NCI-H2081 (cell line): ENCODE data around the gene RNF207.

Experiments used
- DNase-seq, 2 experiments: peaks; one replicate each; lab custom pipeline; 2025; lab: John Stamatoyannopoulos, UW

Gene RNF207, protein sequence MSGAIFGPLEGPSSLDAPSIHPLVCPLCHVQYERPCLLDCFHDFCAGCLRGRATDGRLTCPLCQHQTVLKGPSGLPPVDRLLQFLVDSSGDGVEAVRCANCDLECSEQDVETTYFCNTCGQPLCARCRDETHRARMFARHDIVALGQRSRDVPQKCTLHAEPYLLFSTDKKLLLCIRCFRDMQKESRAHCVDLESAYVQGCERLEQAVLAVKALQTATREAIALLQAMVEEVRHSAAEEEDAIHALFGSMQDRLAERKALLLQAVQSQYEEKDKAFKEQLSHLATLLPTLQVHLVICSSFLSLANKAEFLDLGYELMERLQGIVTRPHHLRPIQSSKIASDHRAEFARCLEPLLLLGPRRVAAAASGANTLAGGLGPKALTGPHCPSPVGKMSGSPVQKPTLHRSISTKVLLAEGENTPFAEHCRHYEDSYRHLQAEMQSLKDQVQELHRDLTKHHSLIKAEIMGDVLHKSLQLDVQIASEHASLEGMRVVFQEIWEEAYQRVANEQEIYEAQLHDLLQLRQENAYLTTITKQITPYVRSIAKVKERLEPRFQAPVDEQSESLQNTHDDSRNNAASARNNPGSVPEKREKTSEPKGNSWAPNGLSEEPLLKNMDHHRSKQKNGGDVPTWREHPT

DNA sequence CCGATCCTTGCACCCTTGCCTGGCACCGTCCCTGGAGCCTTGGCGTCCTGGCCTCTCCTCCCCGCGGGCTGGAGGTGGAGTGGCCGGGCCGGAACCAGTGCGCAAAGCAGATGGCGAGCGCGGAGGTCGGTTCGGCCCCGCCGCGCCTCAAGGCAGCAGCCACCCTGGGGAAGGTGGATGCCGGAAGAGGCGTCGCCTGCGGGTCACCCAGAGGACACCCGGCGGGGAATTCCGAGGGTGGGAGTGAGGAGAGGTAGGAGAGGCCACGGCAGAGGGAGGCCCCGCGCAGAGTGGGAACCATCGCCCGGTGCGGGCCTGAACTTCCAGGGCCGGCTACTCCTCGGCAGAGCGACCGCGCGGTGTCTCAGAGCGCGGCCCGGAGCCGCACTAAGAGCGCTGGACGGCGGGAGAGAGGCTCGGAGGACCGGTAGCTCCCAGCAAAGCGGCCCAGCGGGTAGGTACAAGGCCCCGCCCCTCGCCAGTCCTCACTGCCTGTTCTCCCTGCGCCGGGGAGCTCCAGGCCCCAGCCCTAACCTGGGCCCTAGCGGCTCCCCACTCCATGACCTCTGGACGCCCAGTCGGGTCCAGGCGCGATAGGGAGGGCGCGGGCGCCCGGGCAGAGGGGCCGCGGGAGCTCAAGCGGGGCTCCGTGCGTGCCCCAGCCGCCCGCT lies at the start of gene RNF207:
Gene RNF207 (plus strand): TSS at position 271 of the 671 bp plus-strand sequence. CDS start 417 bp downstream, outside the sequence.
- no peak for DNase-seq

DNA sequence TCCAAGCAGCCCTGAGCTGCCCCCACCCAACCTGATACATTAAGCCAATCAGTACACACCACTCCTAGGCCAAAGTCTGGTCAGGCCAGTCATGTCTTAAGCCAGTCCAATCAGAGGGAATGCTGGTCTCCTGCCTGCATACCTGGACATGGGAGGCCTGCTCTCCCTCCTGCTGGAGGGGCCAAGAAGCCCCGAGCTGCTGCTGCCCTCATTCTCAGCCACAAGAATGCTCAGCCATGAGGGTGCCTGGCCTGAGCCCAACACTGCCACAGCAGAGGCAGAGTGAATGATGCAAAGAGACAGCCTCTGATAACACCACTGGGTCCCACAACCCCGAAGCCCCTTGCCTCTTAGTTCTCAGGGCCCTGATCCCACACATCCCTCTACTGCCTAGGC lies 48.8 kb upstream of the RNF207 start:
- no peak for DNase-seq

DNA sequence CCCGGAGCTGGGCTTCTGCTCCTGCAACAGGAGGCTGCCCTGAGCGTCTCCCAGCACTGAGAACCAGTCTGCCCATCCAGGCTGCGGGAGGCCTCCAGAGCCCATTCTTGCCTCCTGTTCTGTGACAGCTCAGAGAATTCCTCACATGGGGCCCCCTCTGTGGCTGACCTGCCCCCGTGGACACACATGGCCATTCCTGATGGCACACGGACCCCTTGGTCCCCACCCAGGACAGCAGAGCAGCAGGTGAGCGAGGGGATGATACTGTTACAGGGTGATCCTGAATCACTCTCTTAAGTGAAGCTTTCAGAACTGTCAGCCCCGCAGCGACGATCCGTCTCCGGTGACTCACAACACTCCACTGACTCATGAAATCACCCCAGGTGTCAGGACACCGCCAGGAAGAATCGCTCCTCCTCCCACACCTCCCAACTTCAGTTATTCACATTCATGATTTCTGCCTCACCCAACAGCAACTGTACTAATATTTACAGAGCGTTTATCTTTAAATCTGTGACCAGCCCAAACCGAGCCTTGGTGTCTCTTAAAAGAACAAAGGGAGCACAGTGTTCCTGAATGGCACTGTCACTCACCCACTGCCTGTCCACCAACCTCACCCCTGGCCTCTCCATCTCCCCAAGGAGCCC lies 48.3 kb upstream of the RNF207 start:
- peak; percentile 85 to 92 for DNase-seq

DNA sequence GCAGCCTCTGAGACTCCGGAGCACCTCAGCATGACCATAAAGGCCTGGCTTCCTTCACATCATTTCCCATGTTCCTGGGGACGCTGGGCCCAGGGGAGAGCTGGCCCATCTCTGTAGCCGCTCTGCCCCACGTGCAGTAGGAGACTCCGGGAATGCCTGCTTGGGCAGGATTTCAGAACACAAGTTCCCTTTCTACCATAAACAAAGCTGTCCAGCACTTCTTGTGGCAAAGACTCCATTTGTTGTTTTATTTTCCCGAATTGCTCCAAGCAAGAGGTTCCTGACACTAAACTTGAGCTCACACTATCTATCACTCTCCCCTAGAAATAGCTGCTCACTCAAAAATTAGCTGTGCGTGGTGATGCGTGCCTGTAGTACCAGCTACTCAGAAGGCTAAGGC lies 47.7 kb upstream of the RNF207 start:
- DNase-seq = no peak

DNA sequence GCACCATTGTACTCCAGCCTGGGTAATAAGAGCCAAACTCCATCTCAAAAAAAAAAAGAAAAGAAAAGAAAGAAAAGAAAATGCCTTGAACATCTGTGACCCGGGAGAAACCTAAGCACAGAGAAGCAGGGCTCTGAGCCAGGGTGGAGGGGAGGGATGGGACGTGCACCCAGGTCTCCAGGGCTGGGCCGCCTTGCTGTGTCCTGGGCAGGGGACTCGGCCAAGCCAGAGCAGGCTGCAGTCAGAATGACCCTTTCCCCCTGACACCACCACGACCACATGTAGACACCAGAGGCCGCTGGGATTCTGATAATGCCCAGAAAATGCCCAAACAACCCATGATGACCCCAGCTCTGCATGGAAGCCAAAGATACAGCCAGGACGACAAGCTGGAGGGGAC lies 43.6 kb upstream of the RNF207 start:
- no peak for DNase-seq

DNA sequence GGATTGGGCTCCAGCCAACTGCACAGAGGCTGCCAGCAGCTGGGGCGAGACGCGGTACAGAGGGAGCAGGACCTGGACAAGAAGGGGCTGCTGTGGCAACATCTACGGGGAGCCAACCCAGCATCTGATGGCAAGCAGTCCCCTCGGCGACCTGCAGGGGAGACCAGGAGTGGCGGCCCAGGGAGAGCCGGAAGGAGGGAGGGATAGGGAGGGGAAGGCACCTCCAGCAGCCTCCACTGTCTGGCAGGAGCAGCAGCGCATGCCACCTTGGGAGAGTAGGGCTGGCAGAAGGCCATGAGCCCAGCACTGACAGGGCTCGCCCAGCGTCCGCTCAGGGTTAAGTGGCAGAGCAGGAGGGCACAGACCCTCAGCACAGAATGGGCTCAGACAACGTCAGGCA lies 43.1 kb upstream of the RNF207 start:
- peak in 1 of 2 experiments; percentile 16 for DNase-seq

DNA sequence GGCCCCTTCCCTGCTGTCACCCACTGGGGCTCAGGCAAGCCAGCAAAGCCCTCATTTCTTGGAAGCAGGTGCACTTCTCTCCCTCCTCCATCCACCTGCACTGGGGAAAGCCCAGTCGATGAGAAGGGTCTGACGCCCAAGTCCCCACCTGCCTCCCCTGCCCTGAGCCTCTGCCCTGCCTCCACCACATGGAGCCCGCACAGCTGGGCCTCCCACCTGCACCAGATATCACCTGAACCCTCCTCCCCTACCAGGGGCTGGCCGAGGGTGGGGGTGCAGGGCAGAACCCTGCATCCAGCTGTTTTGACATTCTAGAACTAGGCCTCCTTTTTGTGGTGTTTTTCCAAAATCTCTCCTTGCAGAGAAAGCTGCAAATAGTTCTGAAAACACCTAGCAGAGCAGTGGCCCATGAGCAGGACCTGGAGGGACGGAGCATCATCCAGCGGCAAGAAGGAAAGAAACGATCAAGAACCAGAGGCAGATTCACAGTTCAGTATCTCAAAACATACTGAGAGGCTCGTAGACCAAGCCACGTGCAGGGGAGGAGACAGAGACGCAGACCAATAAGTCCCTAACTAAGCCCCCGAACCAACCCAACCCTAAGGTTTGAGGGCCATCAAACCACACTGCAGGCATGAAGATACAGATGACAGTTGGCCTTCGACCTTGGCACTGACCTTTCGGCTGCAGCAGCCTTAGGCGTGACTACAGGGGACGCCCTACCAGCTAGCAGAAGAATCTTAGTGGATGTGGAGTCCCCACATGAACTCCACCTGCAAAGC lies 42.5 kb upstream of the RNF207 start:
- no peak for DNase-seq

DNA sequence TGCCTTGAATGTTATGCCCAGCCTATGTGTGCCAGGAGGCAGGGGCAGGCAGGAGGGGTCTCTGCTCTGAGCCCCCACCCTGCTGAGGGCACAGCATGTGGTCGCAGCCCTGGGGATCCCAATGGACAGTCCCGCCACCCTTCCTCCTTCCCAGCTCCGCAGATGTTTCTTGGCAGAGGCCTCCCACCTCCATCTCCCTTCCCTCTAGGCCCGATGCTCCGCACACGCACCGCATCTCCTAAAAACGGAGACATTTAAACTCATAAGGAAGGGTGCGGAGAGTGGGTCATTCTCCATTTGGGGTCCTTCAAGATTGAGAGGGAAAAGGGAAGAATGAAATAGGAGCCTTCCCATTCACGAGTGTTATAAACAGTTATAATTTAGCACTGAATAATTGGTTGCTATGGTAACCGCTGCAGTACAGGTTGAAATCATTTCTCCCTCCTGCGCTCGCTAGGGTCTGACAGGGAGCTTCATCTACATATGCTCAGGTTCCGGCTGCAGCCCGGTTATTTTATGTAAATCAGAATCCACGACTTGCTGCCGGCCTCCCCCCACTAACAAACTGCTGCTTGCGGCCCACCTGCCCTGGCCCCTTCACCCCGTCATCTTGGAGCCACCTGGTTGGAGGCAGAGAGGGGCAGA lies 41.8 kb upstream of the RNF207 start:
- DNase-seq = no peak

DNA sequence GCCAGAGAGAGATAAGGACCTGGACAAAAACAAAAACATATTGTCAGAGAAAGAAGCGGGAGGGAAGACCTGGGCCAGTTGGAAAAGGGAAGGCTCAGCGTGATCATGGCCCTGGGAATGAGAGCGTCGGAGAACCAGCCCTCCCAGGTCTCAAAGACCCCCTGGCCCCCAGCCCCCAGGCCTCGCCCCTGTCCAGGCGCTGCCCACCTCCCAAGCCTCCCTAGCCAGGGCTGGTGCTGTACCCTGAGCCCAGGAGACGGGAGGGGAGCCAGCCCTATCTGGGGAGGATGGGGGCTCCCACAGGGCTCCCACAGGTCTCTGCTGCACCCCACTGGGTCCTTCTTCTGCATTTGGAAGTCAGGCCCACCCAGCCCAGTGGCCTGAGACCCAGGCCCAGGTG lies 40.9 kb upstream of the RNF207 start:
- DNase-seq = no peak

DNA sequence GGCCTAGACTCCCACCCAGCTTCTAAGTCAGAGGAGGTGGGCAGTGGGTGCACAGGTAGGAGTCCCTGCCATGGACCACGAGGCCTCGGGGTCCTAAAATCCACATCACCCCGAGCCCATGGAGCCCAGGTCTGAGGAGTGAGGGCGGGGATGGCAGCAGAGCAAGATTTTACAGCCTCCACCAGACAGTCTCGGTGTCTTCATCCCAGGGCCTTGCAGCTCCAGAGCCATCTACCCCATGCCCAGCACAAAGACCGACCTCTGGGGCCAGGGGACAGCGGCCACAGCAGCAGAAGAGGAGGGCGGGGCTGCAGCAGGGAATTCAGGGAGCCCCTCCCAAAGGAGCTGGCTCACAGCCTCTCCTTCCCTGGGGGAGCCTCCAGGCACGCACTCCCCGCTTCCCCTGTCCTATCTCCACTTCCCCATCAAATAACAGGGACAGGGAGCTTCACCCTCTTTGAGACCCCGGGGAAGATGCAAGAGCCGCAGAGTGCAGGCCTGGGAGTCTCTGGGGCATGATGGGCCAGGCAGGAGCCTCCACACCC lies 40.4 kb upstream of the RNF207 start:
- no peak for DNase-seq

DNA sequence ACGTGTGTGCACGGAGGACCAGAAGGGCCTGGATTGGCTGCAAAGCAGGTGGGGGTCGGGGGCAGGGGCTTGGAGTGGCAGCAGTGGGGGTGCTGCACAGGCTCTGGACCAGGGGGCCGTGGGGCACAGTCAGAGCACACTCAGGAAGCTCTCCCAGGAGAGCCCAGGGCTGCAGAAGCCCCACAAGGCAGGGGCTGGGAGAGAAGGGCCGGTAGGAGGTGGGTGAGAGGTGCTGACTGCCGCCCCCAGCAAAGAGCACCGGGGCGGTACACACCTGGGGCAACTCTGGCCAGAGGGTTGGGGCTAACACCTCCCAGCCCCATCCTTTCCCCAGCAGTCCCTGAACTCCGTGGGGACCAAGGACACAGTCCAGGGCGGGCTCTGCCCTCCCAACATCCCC lies 39.7 kb upstream of the RNF207 start:
- no peak for DNase-seq

DNA sequence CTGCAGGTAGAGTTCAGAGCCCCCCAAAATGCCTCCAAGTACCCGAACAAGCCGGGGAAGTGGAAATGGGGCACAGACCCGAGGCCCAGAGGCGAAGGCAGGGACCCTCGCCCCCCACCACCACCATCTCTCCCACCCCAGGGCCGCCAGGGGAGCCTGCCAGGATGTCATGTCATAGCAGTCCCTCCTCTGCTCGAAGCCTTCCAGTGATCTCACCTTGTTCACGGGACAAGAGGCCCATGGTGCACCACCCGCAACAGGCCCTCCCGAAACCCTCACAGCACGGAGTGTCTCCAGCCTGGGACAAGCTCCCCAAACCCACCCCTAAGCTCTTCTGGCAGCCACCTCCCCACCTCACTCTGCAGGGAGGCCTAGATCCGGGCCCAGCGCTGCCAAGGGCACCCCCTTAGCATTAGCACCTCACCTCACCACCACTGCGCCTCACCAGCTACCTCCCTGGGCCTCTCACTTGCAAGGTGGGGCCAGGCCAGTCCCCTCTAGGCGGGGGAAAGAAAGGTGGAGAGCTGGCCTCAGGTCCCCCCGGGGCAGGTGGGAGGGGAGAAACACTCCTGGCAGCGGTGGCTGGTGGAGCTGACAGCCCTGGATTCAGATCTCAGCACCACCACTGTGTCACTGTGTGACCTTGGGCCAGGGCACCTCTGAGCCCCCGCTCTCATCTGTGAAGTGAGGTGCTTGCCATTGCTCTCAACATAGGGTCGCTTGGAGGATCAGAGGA lies 39.1 kb upstream of the RNF207 start:
- no peak for DNase-seq

DNA sequence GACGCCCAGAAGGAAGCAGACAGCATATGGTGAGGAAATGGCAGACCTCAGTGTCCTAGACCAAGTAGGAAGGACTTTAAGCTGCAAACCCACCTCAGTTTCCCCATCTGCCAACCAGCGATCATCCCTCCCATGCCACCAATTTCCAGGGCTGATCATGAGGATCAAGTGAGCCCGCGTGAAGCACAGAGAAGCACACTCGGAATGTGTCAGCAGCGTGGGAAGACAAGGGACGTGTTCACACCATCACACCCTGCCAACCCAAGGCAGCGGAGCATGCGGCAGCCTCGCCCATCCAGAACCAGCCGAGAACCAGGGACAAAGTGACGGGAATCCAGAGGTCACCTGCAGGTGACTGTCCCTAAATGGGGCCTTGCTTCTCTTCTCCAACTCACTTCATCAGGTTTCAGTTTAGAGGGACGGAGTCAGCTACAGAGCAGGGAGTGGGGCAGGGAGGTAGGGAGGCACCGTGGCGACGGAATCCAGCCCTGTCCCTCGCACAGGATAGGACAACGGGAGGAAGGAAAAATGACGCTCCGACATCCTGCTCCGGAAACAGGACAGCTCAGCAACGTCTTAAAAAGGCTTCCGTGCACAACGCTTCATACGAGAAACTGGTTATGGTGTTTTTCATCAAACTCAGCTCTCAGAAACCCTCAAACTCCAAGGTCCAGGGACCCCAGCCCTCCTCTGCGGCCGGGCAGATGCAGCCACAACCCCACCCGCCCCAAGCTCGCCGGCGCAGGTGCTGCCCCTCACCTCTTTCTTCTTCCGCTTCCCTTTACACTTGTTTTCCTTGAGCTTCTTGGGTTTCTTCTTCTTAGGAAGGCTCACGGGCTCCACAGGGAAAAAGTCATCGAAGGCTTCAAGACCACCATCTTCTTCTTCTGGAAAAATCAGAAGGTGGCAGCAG lies 38.3 kb upstream of the RNF207 start:
- DNase-seq = no peak

DNA sequence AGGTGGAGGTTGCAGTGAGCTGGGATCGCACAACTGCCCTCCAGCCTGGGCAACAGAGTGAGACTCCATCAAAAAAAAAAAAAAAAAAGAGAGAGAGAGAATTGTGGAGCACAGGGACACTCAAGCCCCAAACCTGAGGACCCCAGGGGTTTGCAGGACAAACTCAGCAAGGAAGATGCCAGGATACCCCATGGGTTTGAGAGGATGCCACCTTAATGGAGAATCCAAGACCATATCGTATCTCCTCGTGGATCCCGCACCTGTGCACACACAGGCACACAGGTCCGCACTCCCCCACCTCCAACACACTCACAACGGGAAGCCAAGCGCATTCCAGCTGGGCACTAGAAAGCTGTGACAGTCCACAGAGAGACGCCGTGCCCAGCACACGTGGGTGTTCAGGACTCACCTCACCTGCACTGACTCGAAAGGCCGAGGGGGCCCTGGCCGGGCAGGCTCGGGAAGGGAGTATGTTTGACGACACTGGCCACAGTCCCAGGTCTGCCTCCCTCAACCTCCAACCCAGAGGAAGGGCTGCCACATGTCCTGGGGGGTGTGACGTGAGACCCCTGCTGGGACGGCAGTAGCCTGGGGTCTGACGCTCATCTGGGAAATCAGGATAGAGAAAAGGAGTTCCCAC lies 36.9 kb upstream of the RNF207 start:
- DNase-seq = no peak

DNA sequence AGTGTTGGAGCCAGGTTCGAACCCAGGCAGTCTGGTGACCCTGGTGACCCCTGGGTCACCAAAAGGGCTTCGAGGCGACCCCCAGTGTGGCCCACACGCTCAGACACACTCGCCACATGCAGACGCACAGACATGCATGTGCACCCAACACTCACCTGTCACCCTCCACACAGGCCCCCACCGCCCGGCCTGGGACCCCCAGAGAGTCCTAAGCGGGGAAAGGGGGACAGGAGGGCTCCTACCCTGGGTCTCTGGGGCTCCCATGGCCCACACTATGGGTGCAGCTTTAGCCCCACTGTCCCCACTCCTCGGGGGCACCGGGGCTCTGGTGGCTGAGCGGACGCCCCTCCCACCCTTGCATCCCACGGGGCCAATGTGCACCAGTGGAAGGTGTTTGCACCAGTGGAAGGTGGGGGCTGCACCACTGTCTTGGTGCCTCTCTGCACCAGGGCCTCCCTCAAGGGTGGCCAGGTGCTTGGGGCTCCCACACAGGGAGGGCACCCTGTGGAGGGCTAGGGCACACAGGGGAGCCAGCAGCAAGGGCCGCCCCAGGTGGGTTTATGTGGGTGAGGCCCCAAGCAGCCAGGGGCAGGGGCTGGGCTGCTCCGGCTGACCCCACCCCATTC lies 35.7 kb upstream of the RNF207 start:
- no peak for DNase-seq

DNA sequence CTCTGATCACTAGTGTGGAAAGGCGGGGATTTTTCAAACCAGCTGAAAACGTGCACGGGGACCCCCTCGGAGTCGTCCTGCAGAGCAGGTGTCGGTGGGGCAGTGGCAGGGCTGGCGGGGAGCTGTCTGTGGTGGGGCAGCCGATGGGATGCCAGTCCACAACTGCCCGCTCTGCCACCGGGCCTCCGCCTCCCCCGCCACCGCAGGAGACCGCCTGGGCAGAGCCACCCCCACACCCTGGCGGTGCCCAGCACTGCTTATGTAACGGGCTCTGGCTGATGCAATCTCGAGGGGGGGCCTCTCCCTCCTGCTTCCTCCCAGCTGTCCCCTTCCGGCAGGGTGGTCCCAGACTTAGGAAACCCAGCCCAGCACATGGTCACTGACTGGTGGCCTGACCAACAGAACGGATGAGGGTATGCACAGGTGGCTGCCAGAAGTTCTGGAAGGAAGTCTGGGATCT lies 35.1 kb upstream of the RNF207 start:
- DNase-seq = no peak

DNA sequence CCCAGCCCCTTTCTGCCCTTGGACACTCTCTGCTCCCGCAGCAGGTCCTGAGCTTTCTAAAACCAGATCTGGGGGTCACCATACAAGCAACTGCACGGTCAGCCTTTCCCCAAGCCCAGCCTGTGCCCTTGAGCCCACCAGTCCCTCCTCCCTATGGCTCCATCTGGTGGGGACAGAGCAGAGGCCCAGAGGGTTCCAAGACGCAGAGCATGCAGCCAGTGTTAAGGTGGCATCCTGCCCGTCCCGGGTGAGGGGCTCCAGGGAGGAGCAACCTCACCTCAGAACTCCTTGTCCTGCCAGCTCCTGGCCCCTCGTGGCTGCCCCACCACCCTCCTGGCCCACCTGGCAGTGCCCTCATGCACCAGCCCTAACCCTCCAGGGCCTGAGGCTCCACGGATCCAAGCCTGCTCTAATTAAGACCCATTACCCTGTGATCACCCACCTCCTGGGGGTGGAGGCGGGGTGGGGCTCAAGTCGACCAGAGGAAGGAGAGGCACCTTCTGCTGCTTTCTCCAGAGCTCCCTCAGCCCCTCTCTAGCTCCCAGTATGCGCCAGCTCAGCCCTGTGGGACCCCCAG lies 34.3 kb upstream of the RNF207 start:
- no peak for DNase-seq

DNA sequence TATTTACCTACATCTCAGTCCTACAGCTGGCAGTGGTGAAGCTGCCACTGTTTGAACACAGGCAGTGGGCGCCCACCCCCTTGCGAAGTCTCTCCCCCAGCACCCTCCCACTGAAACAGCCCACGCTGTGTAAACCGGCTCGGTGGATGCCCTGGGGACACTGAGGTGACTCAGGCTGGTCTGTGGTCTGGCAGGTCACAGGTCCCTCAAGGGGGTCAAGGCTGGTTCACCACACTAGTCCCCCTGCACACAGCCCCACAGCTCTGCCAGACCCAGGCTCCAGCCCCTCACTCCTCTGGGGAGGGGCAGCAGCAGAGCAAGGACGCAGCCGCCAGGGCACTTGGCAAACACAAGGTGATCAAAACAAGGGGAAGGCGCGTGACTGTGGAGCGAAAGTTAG lies 33.4 kb upstream of the RNF207 start:
- DNase-seq = no peak
